ENCODE data around the gene RXRB. TPM values are rescaled to one million over a fixed set of nuclear protein-coding genes. Genes with fewer than 3 reads are reported as not detected.

RXRB gene
- total and polyA plus RNA-seq, 10 of the 15 experiments (the other 5 are each of a cell fraction or from before 2014, with no cell fraction given) = 0.71 to 35.0 (median 20.4) TPM

DNA sequence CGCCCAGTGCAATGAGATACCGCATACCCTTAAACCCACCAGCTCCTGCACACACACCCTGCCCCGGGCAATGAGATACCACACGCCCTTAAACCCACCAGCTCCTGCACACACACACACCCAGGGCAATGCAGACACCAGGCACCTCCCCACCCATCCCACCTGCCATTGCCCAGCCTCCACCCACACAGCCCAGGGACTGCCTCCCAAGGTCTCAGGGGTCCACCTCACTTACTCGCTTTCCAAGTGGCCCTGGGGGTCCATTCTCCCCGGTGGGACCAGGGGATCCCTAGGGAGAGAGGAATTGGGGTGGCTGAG lies 32.2 kb downstream of the RXRB start:
- Histone ChIP-seq H3K9ac (ENCODE audit: control insufficient read depth, insufficient read depth, low read length) (no peak overlapping the region), H3K79me2 (ENCODE audit: control insufficient read depth, insufficient read depth, low read length) (no peaks in the 10 kb centered on the region), H3K27me3 (replicated peaks in 1 of 2; ENCODE audit: control insufficient read depth in 2 of 2, insufficient read depth in 2 of 2, low read length in 1 of 2) (no peaks in the 10 kb centered on the region), H3K4me2 (ENCODE audit: control insufficient read depth, insufficient read depth) (no peak overlapping the region), H3K36me3 (ENCODE audit: control insufficient read depth in 2 of 2, insufficient read depth in 2 of 2, low read length in 1 of 2) (no peaks in the 10 kb centered on the region), H3K4me1 (ENCODE audit: control insufficient read depth, insufficient read depth, low read length) (no peaks in the 10 kb centered on the region; the same call in 1 of the 2 replicates), H3K9me3 (replicated peaks; ENCODE audit: control insufficient read depth, insufficient read depth, low read length) (no peaks in the 10 kb centered on the region), H4K20me1 (ENCODE audit: control insufficient read depth, insufficient read depth) (no peaks in the 10 kb centered on the region), H3K4me3 (no peak overlapping the region), H2AFZ (ENCODE audit: control insufficient read depth, low read depth, low read length) (no peak overlapping the region), H3K27ac (ENCODE audit: control insufficient read depth, insufficient read depth) (no peak overlapping the region)
- intact Hi-C loops (cut with micrococcal nuclease; ENCODE audit: unreplicated experiment) (loop anchor here (2.0 kb wide), 1 partner anchor 61 kb away; no protein-coding TSS in a partner anchor), in situ Hi-C loops (cut with MboI) (no loop called here)
- ChIA-PET POLR2A (no interaction called here), RAD21 (ENCODE audit: unreplicated experiment) (no interaction called here), CTCF (interaction anchor here (0.6 to 0.9 kb wide), 3 partner anchors 43 to 80 kb away, joined by 3 read pairs; no protein-coding TSS in a partner anchor), SMC1A (ENCODE audit: uncharacterized antibody, unreplicated experiment) (no interaction called here)
- ATAC-seq (no peak), DNase-seq (ENCODE audit: low read depth, low spot score) (no peak), FAIRE-seq (no peak)
- WGBS (ENCODE audit: insufficient coverage, insufficient replicate concordance, low lambda C conversion rate, missing lambda C conversion rate) = 15% methylated on average over 6 of the region's 6 CpGs
- BruUV-seq (replicated peaks) = no TSS peak
- TF ChIP-seq POLR2A (IDR thresholded peaks at IDR 0.05; ENCODE audit: low read depth, low read length) (no peak), BMI1 (IDR thresholded peaks at IDR 0.05; ENCODE audit: borderline replicate concordance) (no peak), DPF2 (IDR thresholded peaks at IDR 0.05) (no peak)
- TF ChIP-seq, protein P1, sequence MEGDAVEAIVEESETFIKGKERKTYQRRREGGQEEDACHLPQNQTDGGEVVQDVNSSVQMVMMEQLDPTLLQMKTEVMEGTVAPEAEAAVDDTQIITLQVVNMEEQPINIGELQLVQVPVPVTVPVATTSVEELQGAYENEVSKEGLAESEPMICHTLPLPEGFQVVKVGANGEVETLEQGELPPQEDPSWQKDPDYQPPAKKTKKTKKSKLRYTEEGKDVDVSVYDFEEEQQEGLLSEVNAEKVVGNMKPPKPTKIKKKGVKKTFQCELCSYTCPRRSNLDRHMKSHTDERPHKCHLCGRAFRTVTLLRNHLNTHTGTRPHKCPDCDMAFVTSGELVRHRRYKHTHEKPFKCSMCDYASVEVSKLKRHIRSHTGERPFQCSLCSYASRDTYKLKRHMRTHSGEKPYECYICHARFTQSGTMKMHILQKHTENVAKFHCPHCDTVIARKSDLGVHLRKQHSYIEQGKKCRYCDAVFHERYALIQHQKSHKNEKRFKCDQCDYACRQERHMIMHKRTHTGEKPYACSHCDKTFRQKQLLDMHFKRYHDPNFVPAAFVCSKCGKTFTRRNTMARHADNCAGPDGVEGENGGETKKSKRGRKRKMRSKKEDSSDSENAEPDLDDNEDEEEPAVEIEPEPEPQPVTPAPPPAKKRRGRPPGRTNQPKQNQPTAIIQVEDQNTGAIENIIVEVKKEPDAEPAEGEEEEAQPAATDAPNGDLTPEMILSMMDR (IDR thresholded peaks at IDR 0.05 in 2 of 3, conservative IDR thresholded peaks at IDR 0.05 in 1 of 3; ENCODE audit: control insufficient read depth in 2 of 3, extremely low read depth in 1 of 3, insufficient read depth in 1 of 3, low read depth in 3 of 3, low read length in 3 of 3) = no peak

Data from GM12878 (cell line).